ENCODE data around the gene MRPL9. TPM values are rescaled to one million over a fixed set of nuclear protein-coding genes. Genes with fewer than 3 reads are reported as not detected.

The MRPL9 gene
- total and polyA plus RNA-seq, 2 experiments from 2014 or later = 89.0 to 126 TPM

DNA sequence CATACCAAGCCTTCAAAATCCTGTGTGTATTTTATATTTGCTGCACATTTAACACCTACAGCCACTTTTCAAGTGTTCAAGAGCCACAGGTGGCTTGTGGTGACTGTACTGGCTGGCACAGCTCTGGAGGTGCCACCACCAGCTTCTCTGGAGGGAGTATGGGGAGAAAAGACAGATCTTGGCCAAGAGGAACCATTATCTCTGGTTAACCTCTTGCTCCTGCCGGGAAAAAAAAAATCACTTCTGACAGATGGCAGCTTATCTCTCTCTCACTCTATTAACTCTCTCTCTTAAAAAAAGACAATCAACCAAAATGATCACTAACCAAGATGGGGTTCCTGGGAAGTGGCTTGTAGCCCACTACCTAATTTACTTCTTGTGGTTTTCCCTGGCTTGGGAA lies 43.2 kb downstream of the MRPL9 start:
- Mint-ChIP-seq H3K27ac (no peak overlapping the region), H3K27me3 (ENCODE audit: insufficient read depth, low read depth, poor library complexity) (peaks cover 39% of the 10 kb centered on the region), H3K9me3 (no peaks in the 10 kb centered on the region), H3K4me1 (peaks cover 38% of the 10 kb centered on the region), H3K36me3 (ENCODE audit: low read depth) (no peaks in the 10 kb centered on the region), H3K4me3 (no peak overlapping the region)
- no peaks in the 10 kb centered on the region for H3K79me2 ChIP-seq (replicated peaks; ENCODE audit: insufficient read depth)
- peak overlapping the region; percentile 93 for H3K4me2 ChIP-seq
- H3K4me1 ChIP-seq (ENCODE audit: insufficient read depth) = peaks cover 30% of the 10 kb centered on the region
- H3K4me3 ChIP-seq = no peak overlapping the region
- H3F3A ChIP-seq (replicated peaks; ENCODE audit: low read depth) = no peaks in the 10 kb centered on the region
- no peak for ATAC-seq
- H3K9me2 ChIP-seq (ENCODE audit: insufficient read depth) = no peaks in the 10 kb centered on the region
- H2AFZ ChIP-seq = no peak overlapping the region
- H4K20me1 ChIP-seq (replicated peaks; ENCODE audit: insufficient read depth) = 0 out of 2 replicates have a peak, but pooled peaks cover 2% of the 10 kb centered on the region
- no peaks in the 10 kb centered on the region for H3K36me3 ChIP-seq (ENCODE audit: insufficient read depth)
- no peak for DNase-seq (ENCODE audit: low spot score)
- H3K27me3 ChIP-seq (ENCODE audit: insufficient read depth) = peaks cover 62% of the 10 kb centered on the region
- TF ChIP-seq CREB1 (CRISPR knock-in tag; IDR thresholded peaks at IDR 0.05; ENCODE audit: low read depth) = no peak
- TF ChIP-seq, protein P1, sequence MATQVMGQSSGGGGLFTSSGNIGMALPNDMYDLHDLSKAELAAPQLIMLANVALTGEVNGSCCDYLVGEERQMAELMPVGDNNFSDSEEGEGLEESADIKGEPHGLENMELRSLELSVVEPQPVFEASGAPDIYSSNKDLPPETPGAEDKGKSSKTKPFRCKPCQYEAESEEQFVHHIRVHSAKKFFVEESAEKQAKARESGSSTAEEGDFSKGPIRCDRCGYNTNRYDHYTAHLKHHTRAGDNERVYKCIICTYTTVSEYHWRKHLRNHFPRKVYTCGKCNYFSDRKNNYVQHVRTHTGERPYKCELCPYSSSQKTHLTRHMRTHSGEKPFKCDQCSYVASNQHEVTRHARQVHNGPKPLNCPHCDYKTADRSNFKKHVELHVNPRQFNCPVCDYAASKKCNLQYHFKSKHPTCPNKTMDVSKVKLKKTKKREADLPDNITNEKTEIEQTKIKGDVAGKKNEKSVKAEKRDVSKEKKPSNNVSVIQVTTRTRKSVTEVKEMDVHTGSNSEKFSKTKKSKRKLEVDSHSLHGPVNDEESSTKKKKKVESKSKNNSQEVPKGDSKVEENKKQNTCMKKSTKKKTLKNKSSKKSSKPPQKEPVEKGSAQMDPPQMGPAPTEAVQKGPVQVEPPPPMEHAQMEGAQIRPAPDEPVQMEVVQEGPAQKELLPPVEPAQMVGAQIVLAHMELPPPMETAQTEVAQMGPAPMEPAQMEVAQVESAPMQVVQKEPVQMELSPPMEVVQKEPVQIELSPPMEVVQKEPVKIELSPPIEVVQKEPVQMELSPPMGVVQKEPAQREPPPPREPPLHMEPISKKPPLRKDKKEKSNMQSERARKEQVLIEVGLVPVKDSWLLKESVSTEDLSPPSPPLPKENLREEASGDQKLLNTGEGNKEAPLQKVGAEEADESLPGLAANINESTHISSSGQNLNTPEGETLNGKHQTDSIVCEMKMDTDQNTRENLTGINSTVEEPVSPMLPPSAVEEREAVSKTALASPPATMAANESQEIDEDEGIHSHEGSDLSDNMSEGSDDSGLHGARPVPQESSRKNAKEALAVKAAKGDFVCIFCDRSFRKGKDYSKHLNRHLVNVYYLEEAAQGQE (IDR thresholded peaks at IDR 0.05; ENCODE audit: unreplicated experiment) = no peak
- no peak overlapping the region for H3K27ac ChIP-seq (ENCODE audit: low read depth)

DNA sequence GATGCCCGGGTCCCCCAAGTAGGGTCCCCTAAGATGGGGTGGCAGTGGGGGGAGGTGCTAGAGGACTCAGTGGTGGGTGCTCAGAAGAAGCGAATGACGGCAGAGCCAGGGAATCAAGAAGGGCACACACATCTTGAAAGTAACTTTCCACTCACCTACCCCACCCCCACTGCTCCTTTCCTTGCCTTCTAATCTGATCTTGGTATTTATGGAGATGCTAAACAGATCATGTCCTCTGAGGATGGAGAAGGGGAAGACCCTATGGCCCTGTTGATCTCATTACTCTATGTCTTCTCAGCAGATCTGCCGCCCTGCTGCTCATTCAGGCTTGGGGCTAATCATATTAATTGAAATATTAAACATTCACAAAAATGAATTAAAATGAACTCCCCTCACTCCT lies 44.6 kb downstream of the MRPL9 start:
- H3K27ac Mint-ChIP-seq = no peak overlapping the region
- Histone ChIP-seq H3K27ac (ENCODE audit: low read depth) (no peak overlapping the region), H3K4me2 (no peak overlapping the region), H4K20me1 (replicated peaks; ENCODE audit: insufficient read depth) (0 out of 2 replicates have a peak, but pooled peaks cover 2% of the 10 kb centered on the region), H3K27me3 (ENCODE audit: insufficient read depth) (peaks cover 62% of the 10 kb centered on the region), H3F3A (replicated peaks; ENCODE audit: low read depth) (no peaks in the 10 kb centered on the region), H3K4me3 (no peak overlapping the region), H3K9me2 (ENCODE audit: insufficient read depth) (no peaks in the 10 kb centered on the region), H3K79me2 (replicated peaks; ENCODE audit: insufficient read depth) (no peaks in the 10 kb centered on the region), H3K4me1 (ENCODE audit: insufficient read depth) (peaks cover 30% of the 10 kb centered on the region), H3K36me3 (ENCODE audit: insufficient read depth) (no peaks in the 10 kb centered on the region), H2AFZ (no peak overlapping the region)
- TF ChIP-seq ZNF331 (CRISPR knock-in tag; IDR thresholded peaks at IDR 0.05; ENCODE audit: low read depth) = no peak
- TF ChIP-seq CREB1 (CRISPR knock-in tag; IDR thresholded peaks at IDR 0.05; ENCODE audit: low read depth) = no peak
- TF ChIP-seq STAT1 (IDR thresholded peaks at IDR 0.05; ENCODE audit: unreplicated experiment) = no peak
- no peak for TF ChIP-seq POLR2AphosphoS5 (IDR thresholded peaks at IDR 0.05; ENCODE audit: low read depth)
- no peak overlapping the region for H3K4me3 Mint-ChIP-seq
- H3K9me3 Mint-ChIP-seq = no peaks in the 10 kb centered on the region
- H3K36me3 Mint-ChIP-seq (ENCODE audit: low read depth) = no peaks in the 10 kb centered on the region
- peaks cover 33% of the 10 kb centered on the region for H3K4me1 Mint-ChIP-seq
- DNase-seq (ENCODE audit: low spot score) (no peak), ATAC-seq (no peak)
- H3K27me3 Mint-ChIP-seq (ENCODE audit: insufficient read depth, low read depth, poor library complexity) = peaks cover 40% of the 10 kb centered on the region

DNA sequence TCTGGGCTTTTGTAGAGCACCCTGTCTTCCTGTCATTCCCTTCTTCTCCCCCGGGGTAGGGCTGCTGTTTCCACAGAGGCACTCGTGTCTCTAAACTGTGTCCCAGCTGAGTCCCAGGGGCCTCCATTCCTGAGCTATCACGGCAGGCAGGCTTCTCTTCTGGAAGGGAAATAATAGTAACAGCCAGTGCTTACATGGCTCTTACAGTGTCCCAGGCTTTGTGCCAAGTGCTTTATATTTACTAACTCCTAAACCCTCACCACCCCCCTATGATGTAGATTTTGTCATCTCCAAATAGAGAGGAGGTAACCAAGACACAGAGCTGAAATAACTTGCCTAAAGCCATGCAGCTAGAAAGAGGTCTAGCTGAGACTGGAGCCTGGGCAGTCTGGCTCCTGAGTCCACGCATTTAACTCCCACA lies 45.3 kb downstream of the MRPL9 start:
- peaks cover 30% of the 10 kb centered on the region for H3K4me1 ChIP-seq (ENCODE audit: insufficient read depth)
- H3K27ac ChIP-seq (ENCODE audit: low read depth) = no peak overlapping the region
- DNase-seq (ENCODE audit: low spot score) = no peak
- peaks cover 55% of the 10 kb centered on the region for H3K27me3 ChIP-seq (ENCODE audit: insufficient read depth)
- 0 out of 2 replicates have a peak, but pooled peaks cover 2% of the 10 kb centered on the region for H4K20me1 ChIP-seq (replicated peaks; ENCODE audit: insufficient read depth)
- no peaks in the 10 kb centered on the region for H3F3A ChIP-seq (replicated peaks; ENCODE audit: low read depth)
- no peaks in the 10 kb centered on the region for H3K79me2 ChIP-seq (replicated peaks; ENCODE audit: insufficient read depth)
- Mint-ChIP-seq H3K9me3 (no peaks in the 10 kb centered on the region), H3K4me1 (peaks cover 32% of the 10 kb centered on the region), H3K27me3 (ENCODE audit: insufficient read depth, low read depth, poor library complexity) (peaks cover 37% of the 10 kb centered on the region), H3K27ac (no peak overlapping the region), H3K4me3 (no peak overlapping the region), H3K36me3 (ENCODE audit: low read depth) (no peaks in the 10 kb centered on the region)
- H3K4me2 ChIP-seq = no peak overlapping the region
- no peak overlapping the region for H2AFZ ChIP-seq
- H3K9me2 ChIP-seq (ENCODE audit: insufficient read depth) = no peaks in the 10 kb centered on the region
- H3K36me3 ChIP-seq (ENCODE audit: insufficient read depth) = no peaks in the 10 kb centered on the region
- ATAC-seq = no peak
- H3K4me3 ChIP-seq = no peak overlapping the region
- TF ChIP-seq, protein P2, sequence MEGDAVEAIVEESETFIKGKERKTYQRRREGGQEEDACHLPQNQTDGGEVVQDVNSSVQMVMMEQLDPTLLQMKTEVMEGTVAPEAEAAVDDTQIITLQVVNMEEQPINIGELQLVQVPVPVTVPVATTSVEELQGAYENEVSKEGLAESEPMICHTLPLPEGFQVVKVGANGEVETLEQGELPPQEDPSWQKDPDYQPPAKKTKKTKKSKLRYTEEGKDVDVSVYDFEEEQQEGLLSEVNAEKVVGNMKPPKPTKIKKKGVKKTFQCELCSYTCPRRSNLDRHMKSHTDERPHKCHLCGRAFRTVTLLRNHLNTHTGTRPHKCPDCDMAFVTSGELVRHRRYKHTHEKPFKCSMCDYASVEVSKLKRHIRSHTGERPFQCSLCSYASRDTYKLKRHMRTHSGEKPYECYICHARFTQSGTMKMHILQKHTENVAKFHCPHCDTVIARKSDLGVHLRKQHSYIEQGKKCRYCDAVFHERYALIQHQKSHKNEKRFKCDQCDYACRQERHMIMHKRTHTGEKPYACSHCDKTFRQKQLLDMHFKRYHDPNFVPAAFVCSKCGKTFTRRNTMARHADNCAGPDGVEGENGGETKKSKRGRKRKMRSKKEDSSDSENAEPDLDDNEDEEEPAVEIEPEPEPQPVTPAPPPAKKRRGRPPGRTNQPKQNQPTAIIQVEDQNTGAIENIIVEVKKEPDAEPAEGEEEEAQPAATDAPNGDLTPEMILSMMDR (conservative IDR thresholded peaks at IDR 0.05; ENCODE audit: low read depth in 2 of 2) = no peak
